Heart left ventricle (tissue), 16 donors: ENCODE results near the gene CHSY3. TPM values are rescaled to one million over a fixed set of nuclear protein-coding genes. Genes with fewer than 3 reads are reported as not detected.

Experiments
- ATAC-seq, 4 donors: fragments of 200-7000 bp; cut with Tn5 transposase; one replicate each; pipeline ENCODE4 v1.9.1; 2020 to 2022; ENCODE audit warnings: moderate library complexity in 4 of 4, mild to moderate bottlenecking in 3 of 4, moderate number of reproducible peaks in 1 of 4
- DNase-seq, 5 donors: peaks; one replicate each; pipeline ENCODE4 v3.0.0-alpha.2; 2020
- H3K27ac ChIP-seq, 12 donors: fragments of 200-600 bp; sonication (generic) in 4 of 12; one replicate each; pipeline versions ENCODE4 v1.5.0 to v1.8.0; 2016 to 2022; ENCODE audit warnings: mild to moderate bottlenecking in 2 of 12
- H3K27me3 ChIP-seq, 9 donors: fragments of 200-600 bp; sonication (generic) in 2 of 9; one replicate each; pipeline versions ENCODE4 v1.5.1 to v1.8.0; 2016 to 2022; ENCODE audit warnings: mild to moderate bottlenecking in 3 of 9
- H3K36me3 ChIP-seq, 9 donors: fragments of 200-600 bp; sonication (generic) in 2 of 9; one replicate each; pipeline versions ENCODE4 v1.5.0 to v1.8.0; 2018 to 2022; ENCODE audit warnings: mild to moderate bottlenecking in 2 of 9
- H3K4me1 ChIP-seq, 12 donors: fragments of 200-600 bp; sonication (generic) in 4 of 12; one replicate each; pipeline versions ENCODE4 v1.5.0 to v1.8.0; 2016 to 2022; ENCODE audit warnings: mild to moderate bottlenecking in 3 of 12
- H3K4me3 ChIP-seq, 12 donors: fragments of 200-600 bp; sonication (generic) in 4 of 12; one replicate each; pipeline versions ENCODE4 v1.5.0 to v1.8.0; 2017 to 2022; ENCODE audit warnings: mild to moderate bottlenecking in 9 of 12, moderate library complexity in 4 of 12
- H3K9me3 ChIP-seq, 12 donors: fragments of 200-600 bp; sonication (generic) in 4 of 12; one replicate each; pipeline versions ENCODE4 v1.5.0 to v1.8.0; 2016 to 2022; ENCODE audit warnings: mild to moderate bottlenecking in 1 of 12
- POLR2A ChIP-seq, 2 donors: fragments of 450-650 bp; IDR thresholded peaks; one replicate each; pipeline ENCODE4 v1.6.1; 2017; ENCODE audit warnings: antibody characterized with exemption in 2 of 2, mild to moderate bottlenecking in 2 of 2, moderate library complexity in 2 of 2
- WGBS, 4 donors: extraction: QIAGEN DNeasy Blood & Tissue Kit in 2 of 4; methylation state at CpG; one replicate each; pipeline versions ENCODE4 v1.1.5 to v1.1.7; 2013 to 2018; 5-methylcytosine and 5-hydroxymethylcytosine counted together
- intact Hi-C, 10 donors: fragments of 100-400 bp; cut with DNase I; formaldehyde crosslinking; loops; one replicate each; pipeline versions ENCODE4 v1.11.1 to v1.14.2; 2022
- polyA plus RNA-seq, 2 donors: library from polyadenylated mRNA; stranded (reverse); fragments of 200-250 nt; gene quantifications; one replicate each; pipeline ENCODE4 v1.2.3, GENCODE V29; 2013
- total RNA-seq, 9 donors: library from RNA; depleted of rRNA in 2 of 9; stranded (reverse); fragments of >200 nt in 2 of 9; fragmentation: NEBNext Ultra II Directional in 3 of 9; extraction: Animal tissue kit (Norgen Biotek cat#: 25700) in 3 of 9; gene quantifications; one replicate each; pipeline versions ENCODE4 v1.1.0 to v1.2.4, GENCODE V29; 2016 to 2023
- TF ChIP-seq, protein P1 (sequence below), 12 donors: fragments of 200-600 bp; sonication (generic) in 4 of 12; IDR thresholded peaks; one replicate each; pipeline versions ENCODE4 v1.5.0 to v1.8.0; 2018 to 2022; ENCODE audit warnings: antibody characterized with exemption in 12 of 12, mild to moderate bottlenecking in 5 of 12
- donor health status: ischemic (EF 13 %, LVEDD 7.1; RV severe dilation, severe dysfunction).
- donor health status: healthy with polysubstance abuse.
- donor health status: DM: no; HTN: yes; CAD: no.
- donor health status: DM: no; HTN: no; CAD: no.
- donor health status: ischemic (EF 25% LVEDD 6.9; RV normal size, moderate dysfunction).
- donor health status: ischemic (EF 25% LVEDD 5.7; RV mildly dilated, moderate dysfunction).
- donor health status: healthy.
- donor health status: DM: yes; HTN: yes; CAD: no.
- donor health status: ischemic (EF 35%, LVEDD 5.7; RV mildly dilated, moderate dysfunction).
- donor health status: nonischemic (EF 11% LVEDD 7.7; RV severe dilation, severe dysfunction).
- donor health status: DM: yes; HTN: yes; CAD: no.
- donor health status: PGD.
- donor health status: ischemic (EF 29% LVEDD 5.4; RV normal size, mild dysfunction).
- donor health status: nonischemic (EF 23%, LVEDD 6.1; RV moderate dilation, normal function).

Gene CHSY3
- total and polyA plus RNA-seq, 11 donors: 0.04 to 2.9 (median 1.0) TPM

DNA sequence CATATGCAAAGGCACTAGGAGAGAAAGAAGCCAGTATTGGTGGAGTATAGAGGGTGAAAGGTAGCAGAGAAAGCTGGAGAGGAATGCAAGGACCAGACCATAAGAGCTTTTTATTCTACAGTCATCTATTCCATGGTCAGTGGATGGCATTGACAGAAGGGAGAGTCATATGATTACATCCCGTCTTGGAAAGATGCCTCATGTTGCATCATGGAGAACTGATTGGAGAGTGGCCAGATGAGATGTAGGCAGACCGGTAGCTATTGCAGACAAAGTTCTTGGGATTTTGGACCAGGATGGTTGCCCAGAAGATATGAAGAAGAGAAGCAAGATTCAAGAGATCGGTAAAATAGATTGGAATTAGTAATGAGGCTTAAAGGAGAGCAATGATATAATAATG is 260.7 kb downstream of the CHSY3 start:
- TF ChIP-seq, protein P1, sequence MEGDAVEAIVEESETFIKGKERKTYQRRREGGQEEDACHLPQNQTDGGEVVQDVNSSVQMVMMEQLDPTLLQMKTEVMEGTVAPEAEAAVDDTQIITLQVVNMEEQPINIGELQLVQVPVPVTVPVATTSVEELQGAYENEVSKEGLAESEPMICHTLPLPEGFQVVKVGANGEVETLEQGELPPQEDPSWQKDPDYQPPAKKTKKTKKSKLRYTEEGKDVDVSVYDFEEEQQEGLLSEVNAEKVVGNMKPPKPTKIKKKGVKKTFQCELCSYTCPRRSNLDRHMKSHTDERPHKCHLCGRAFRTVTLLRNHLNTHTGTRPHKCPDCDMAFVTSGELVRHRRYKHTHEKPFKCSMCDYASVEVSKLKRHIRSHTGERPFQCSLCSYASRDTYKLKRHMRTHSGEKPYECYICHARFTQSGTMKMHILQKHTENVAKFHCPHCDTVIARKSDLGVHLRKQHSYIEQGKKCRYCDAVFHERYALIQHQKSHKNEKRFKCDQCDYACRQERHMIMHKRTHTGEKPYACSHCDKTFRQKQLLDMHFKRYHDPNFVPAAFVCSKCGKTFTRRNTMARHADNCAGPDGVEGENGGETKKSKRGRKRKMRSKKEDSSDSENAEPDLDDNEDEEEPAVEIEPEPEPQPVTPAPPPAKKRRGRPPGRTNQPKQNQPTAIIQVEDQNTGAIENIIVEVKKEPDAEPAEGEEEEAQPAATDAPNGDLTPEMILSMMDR (IDR thresholded peaks at IDR 0.05): no peak
- Histone ChIP-seq H3K4me1 (no peaks in the 10 kb centered on the region), H3K27me3 (no peaks in the 10 kb centered on the region), H3K36me3 (no peaks in the 10 kb centered on the region), H3K27ac (no peak overlapping the region), H3K9me3 (peaks cover 0 to under 1% (median 0%) of the 10 kb centered on the region in 12 donors), H3K4me3 (no peak overlapping the region)
- DNase-seq (no peak), ATAC-seq (no peak)
- intact Hi-C loops: no loop called here
- 66 to 79% (median 71%) methylated on average over 3 of the region's 3 CpGs for WGBS, 4 donors

DNA sequence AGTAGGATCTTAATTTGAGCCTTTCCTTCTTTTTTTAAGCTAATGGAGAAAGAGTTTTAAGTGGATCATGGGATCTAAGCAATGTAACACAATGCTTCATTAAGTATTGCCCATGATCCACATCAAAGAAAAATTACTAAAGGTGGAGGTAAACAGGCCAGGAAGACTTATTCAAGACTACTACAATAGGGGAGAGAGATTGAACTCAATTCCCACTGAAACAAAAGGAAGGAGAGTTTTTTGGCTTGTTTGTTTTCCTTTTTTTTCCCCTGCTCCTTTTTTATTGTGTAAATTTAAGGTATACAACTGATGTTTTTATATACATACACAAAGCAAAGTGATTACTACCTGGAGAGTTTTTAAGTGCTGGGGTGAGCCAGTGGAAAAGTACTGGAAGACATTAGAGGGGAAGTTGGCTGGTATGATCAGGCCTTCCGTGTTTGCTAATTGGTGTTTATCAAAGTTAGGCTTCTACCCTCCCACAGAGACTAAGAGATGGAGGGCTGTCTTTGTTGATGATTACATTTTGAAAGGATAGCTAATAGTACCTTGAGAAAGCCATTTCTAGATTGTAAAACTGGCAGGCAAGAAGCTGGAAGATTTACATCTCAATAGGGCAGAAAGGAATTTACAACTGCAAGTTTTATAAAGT is 262.7 kb downstream of the CHSY3 start:
- Histone ChIP-seq H3K27me3 (no peaks in the 10 kb centered on the region), H3K4me1 (no peaks in the 10 kb centered on the region), H3K27ac (no peak overlapping the region), H3K9me3 (peaks cover 0 to 10% (median 0%) of the 10 kb centered on the region in 12 donors), H3K36me3 (no peaks in the 10 kb centered on the region), H3K4me3 (no peak overlapping the region)
- intact Hi-C loops: no loop called here
- WGBS, 4 donors: 42 to 52% (median 45%) methylated on average over 1 of the region's 1 CpG
- no peak for DNase-seq
- TF ChIP-seq POLR2A (IDR thresholded peaks at IDR 0.05): no peak
- TF ChIP-seq, protein P1 (IDR thresholded peaks at IDR 0.05): no peak
- no peak for ATAC-seq

DNA sequence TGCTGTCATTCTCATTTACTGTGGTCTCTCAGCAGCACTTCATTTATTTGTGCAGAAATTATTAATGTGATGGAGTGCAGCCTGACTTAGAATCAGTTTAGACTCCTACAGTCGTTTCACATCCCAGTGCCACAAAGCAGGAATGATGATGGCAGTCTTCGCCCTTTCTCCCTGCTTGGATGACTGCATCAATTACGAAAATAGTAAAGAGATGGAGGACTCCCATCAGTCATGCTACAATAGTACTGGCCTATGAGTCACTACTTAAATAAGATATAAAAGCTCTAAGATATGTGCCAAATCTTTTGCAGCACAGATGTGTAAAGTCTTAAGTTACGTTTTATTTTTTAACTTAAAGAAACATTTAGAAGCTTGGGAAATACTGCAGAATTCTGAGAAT is 263.9 kb downstream of the CHSY3 start:
- 75 to 82% (median 78%) methylated on average over 4 of the region's 4 CpGs for WGBS, 4 donors
- Histone ChIP-seq H3K4me1 (no peaks in the 10 kb centered on the region), H3K27ac (no peak overlapping the region), H3K4me3 (no peak overlapping the region), H3K9me3 (peaks cover 0 to 10% (median 0%) of the 10 kb centered on the region in 12 donors), H3K27me3 (no peaks in the 10 kb centered on the region), H3K36me3 (no peaks in the 10 kb centered on the region)
- ATAC-seq: peak in 1 of 4 donors; percentile 31
- TF ChIP-seq POLR2A (IDR thresholded peaks at IDR 0.05): no peak
- DNase-seq: no peak
- intact Hi-C loops: no loop called here

DNA sequence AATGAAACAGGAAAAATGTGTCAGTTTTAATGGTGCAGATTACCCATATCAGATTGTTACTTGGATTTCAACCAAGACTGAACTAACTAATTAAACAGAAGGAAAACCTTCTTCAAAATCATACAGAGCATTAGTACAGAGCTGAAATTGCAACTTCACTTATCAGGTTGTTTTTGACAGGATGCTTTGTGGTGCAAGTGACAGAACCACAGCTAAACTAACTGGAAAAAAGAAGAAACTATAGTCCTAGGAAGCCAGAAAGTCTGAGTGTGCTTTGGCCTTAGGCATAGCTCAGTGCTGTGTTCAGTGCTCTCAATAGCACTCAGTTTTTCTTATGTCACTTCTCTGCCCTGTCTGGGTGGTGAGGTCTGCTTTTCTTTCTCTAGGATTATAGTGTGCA is 267.4 kb downstream of the CHSY3 start:
- Histone ChIP-seq H3K4me1 (no peaks in the 10 kb centered on the region), H3K9me3 (peaks cover 0 to 21% (median 2%) of the 10 kb centered on the region in 12 donors), H3K36me3 (no peaks in the 10 kb centered on the region), H3K27me3 (no peaks in the 10 kb centered on the region), H3K4me3 (no peak overlapping the region), H3K27ac (no peak overlapping the region)
- DNase-seq (no peak), ATAC-seq (no peak)
- TF ChIP-seq, protein P1 (IDR thresholded peaks at IDR 0.05): no peak
- TF ChIP-seq POLR2A (IDR thresholded peaks at IDR 0.05): no peak
- intact Hi-C loops: no loop called here

DNA sequence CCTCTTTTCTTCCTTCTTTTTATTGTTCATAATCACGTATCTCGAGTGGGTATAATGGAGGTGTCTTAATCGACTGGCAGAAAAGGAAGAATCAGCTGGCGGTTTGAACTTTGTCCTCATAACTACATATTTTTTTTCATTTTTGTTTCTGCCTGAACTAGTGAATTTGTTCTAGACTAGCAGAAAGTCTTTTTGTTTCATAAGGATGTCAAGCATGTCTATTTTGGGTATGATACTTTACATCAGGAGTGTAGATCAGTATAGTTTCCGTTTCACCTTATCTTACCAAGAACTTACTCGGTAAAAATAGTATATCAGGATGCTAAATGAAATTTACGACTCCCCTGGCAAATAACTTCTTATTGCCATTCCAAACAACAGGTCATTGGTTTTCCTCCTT is 278.9 kb downstream of the CHSY3 start:
- Histone ChIP-seq H3K27ac (no peak overlapping the region), H3K36me3 (no peaks in the 10 kb centered on the region), H3K4me3 (no peak overlapping the region), H3K4me1 (no peaks in the 10 kb centered on the region), H3K9me3 (no peaks in the 10 kb centered on the region), H3K27me3 (no peaks in the 10 kb centered on the region)
- TF ChIP-seq, protein P1 (IDR thresholded peaks at IDR 0.05): no peak
- no peak for TF ChIP-seq POLR2A (IDR thresholded peaks at IDR 0.05)
- intact Hi-C loops: no loop called here
- no peak for ATAC-seq
- no peak for DNase-seq
- 87 to 91% (median 89%) methylated on average over 7 of the region's 7 CpGs for WGBS, 4 donors
